SH-SY5Y (cell line): ENCODE data around the gene FOXF1.

ENCODE experiments used
- GATA2 ChIP-seq: IDR thresholded peaks from 2 replicates; pipeline ENCODE4 v1.6.1; 2011; ENCODE audit warnings: mild to moderate bottlenecking, low read depth, low read length
- GATA3 ChIP-seq: IDR thresholded peaks from 2 replicates; pipeline ENCODE4 v1.6.1; 2011; ENCODE audit warnings: low read depth, mild to moderate bottlenecking, low read length, moderate library complexity

DNA sequence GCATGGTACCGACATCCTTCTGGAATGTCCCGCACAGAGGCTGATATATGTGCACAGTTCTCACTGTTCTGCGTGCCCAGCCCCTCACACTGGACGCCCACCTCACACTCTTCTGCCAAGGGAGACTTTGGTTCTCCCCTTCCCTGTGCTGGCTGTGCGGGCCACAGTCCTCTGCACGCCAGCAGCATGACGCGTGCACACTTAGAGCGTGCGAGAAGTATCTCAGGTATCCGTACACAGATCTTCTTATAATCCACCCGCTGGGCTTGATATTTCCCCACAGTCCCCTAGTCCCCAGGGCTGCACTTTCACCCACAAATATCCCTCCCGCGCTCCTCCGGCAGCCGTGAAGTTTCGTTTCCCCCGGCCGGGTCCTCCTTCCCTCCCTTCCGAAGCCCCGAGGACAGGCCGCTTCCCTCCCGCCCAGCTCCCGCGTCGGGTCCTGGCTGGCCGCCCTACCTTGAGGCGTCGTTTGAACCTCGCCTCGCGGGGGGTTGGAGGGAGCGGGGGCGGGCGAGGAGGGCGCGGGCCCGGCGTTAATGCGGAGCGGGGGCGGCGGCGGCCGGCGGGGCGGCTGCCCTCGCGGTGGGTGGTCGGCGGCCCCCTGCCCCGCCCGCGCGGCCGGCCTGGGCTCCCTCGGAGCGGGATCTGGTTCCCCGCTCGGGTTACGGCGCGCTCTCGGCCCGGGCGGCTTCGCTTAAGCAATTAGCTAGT is 5.0 kb upstream of the FOXF1 start:
- TF ChIP-seq GATA2 (no peak), GATA3 (no peak)
